Measurements from ENCODE around the gene METTL1.

GRCh38 chr12:57765003-57765697 is 6.8 kb downstream of the METTL1 start:
- TF ChIP-seq POLR2A (IDR thresholded peaks at IDR 0.05) (no peak), CTCF (IDR thresholded peaks at IDR 0.05) (peak in 4 of 6 experiments; percentile 14 to 33 (median 24))
